GM23338 (cell line): ENCODE measurements around the gene FAM20C. TPM values are rescaled to one million over a fixed set of nuclear protein-coding genes. Genes with fewer than 3 reads are reported as not detected.
"Not testable (repeated sequence)": the region's sequence is repeated elsewhere in the genome, so short reads cannot be mapped to it uniquely, and the experiment has no call there.

Source experiments
- ATAC-seq: fragments of 200-7000 bp; cut with Tn5 transposase; 3 replicates; pipeline ENCODE4 v1.9.1; 2020
- DNase-seq: peaks from one replicate; pipeline ENCODE4 v3.0.0-alpha.2; 2015; ENCODE audit warnings: low spot score
- H2AFZ ChIP-seq: fragments of 200-600 bp; sonication (generic); 2 replicates; pipeline ENCODE4 v1.8.0; 2016; ENCODE audit warnings: antibody characterized with exemption, mild to moderate bottlenecking, moderate library complexity
- H3F3A ChIP-seq: fragments of 200-600 bp; sonication (generic); replicated peaks from 2 replicates; pipeline ENCODE4 v1.8.0; 2017; ENCODE audit warnings: antibody characterized with exemption, mixed run types, low read depth
- H3K27ac ChIP-seq: fragments of 200-600 bp; sonication (generic); 2 replicates; pipeline ENCODE4 v1.6.1; 2016; ENCODE audit warnings: low read depth
- H3K27me3 ChIP-seq: fragments of 200-600 bp; sonication (generic); 2 replicates; pipeline ENCODE4 v1.8.0; 2016; ENCODE audit warnings: mild to moderate bottlenecking, mixed run types, moderate library complexity; ENCODE audit not compliant: insufficient read depth
- H3K36me3 ChIP-seq: fragments of 200-600 bp; sonication (generic); 2 replicates; pipeline ENCODE4 v1.8.0; 2016; ENCODE audit warnings: mild to moderate bottlenecking; ENCODE audit not compliant: insufficient read depth
- H3K4me1 ChIP-seq: fragments of 200-600 bp; sonication (generic); 2 replicates; pipeline ENCODE4 v1.8.0; 2016; ENCODE audit warnings: mild to moderate bottlenecking, moderate library complexity; ENCODE audit not compliant: insufficient read depth
- H3K4me2 ChIP-seq: fragments of 200-600 bp; sonication (generic); 2 replicates; pipeline ENCODE4 v1.7.1; 2017; ENCODE audit warnings: mixed run types
- H3K4me3 ChIP-seq: fragments of 200-600 bp; sonication (generic); 2 replicates; pipeline ENCODE4 v1.6.1; 2016; ENCODE audit warnings: mixed run types
- H3K79me2 ChIP-seq: fragments of 200-600 bp; sonication (generic); replicated peaks from 2 replicates; pipeline ENCODE4 v1.8.0; 2017; ENCODE audit warnings: mild to moderate bottlenecking; ENCODE audit not compliant: insufficient read depth
- H3K9me2 ChIP-seq: fragments of 200-600 bp; sonication (generic); 2 replicates; pipeline ENCODE4 v1.8.0; 2017; ENCODE audit not compliant: insufficient read depth
- H4K20me1 ChIP-seq: fragments of 200-600 bp; sonication (generic); replicated peaks from 2 replicates; pipeline ENCODE4 v1.8.0; 2017; ENCODE audit warnings: mild to moderate bottlenecking; ENCODE audit not compliant: insufficient read depth
- H3K27ac Mint-ChIP-seq: 2 replicates; pipeline ENCODE4 v1.8.0; 2020; ENCODE audit warnings: inconsistent platforms, mild to moderate bottlenecking, moderate library complexity, mixed read lengths
- H3K27me3 Mint-ChIP-seq: 3 replicates; pipeline ENCODE4 v1.8.0; 2022; ENCODE audit warnings: low read depth, mild to moderate bottlenecking, moderate library complexity, mixed read lengths, inconsistent platforms; ENCODE audit not compliant: insufficient read depth, poor library complexity
- H3K36me3 Mint-ChIP-seq: 3 replicates; pipeline ENCODE4 v1.8.0; 2021; ENCODE audit warnings: low read depth, mild to moderate bottlenecking, inconsistent platforms, moderate library complexity, mixed read lengths
- H3K4me1 Mint-ChIP-seq: 3 replicates; pipeline ENCODE4 v1.8.0; 2020; ENCODE audit warnings: mild to moderate bottlenecking, inconsistent platforms, mixed read lengths
- H3K4me3 Mint-ChIP-seq: 3 replicates; pipeline ENCODE4 v1.8.0; 2021; ENCODE audit warnings: moderate library complexity, mild to moderate bottlenecking, inconsistent platforms, mixed read lengths
- H3K9me3 Mint-ChIP-seq: 3 replicates; pipeline ENCODE4 v1.8.0; 2020; ENCODE audit warnings: moderate library complexity, mild to moderate bottlenecking, inconsistent platforms, mixed read lengths
- CREB1 ChIP-seq: fragments of 250-450 bp; sonication (Bioruptor Pico); IDR thresholded peaks from 2 replicates; pipeline ENCODE4 v1.5.0; 2020; ENCODE audit warnings: low read depth, mild to moderate bottlenecking, moderate library complexity
- CTCF ChIP-seq, 2 experiments: fragments of 200-600 bp in 1 of 2; sonication (generic) in 1 of 2; conservative IDR thresholded peaks; 2 replicates each; pipeline versions ENCODE4 v1.5.1 to v1.6.1; 2016 to 2017; ENCODE audit warnings: antibody characterized with exemption in 2 of 2, low read depth in 2 of 2, mild to moderate bottlenecking in 2 of 2, moderate library complexity in 1 of 2
- NANOG ChIP-seq: IDR thresholded peaks from 2 replicates; pipeline ENCODE4 v1.6.1; 2016; ENCODE audit warnings: antibody characterized with exemption, borderline replicate concordance
- POLR2AphosphoS5 ChIP-seq: IDR thresholded peaks from 2 replicates; pipeline ENCODE4 v1.6.1; 2016; ENCODE audit warnings: antibody characterized with exemption, low read depth
- ZNF462 ChIP-seq: fragments of 250-450 bp; sonication (Bioruptor Pico); IDR thresholded peaks from 2 replicates; pipeline ENCODE4 v1.5.0; 2020; ENCODE audit warnings: mild to moderate bottlenecking, moderate library complexity
- polyA plus RNA-seq: library from polyadenylated mRNA; unstranded; fragments of >200 nt; fragmentation: Nextera tagmentation; extraction: Ambion mirVana; gene quantifications from 2 replicates; pipeline ENCODE4 v1.2.1, GENCODE V29; 2016
- total RNA-seq: library from RNA; depleted of rRNA; stranded (reverse); fragments of >200 nt; shearing (Covaris generic); gene quantifications from 2 replicates; pipeline ENCODE4 v1.2.3, GENCODE V29; 2014

Gene FAM20C
- total and polyA plus RNA-seq, 2 experiments from 2014 or later, result 7.6 to 24.8 TPM

GRCh38 chr7:206351-206750, 14.0 kb downstream of the FAM20C start:
- H3K79me2 ChIP-seq, H3K4me3 Mint-ChIP-seq: not testable (repeated sequence)

GRCh38 chr7:207418-208129, 15.2 kb downstream of the FAM20C start:
- H3K27ac ChIP-seq, result no peak overlapping the region
- Mint-ChIP-seq H3K27ac (peak overlapping the region; percentile 48), H3K9me3 (peaks cover 13% of the 10 kb centered on the region), H3K36me3 (peaks cover 73% of the 10 kb centered on the region), H3K4me1 (peaks cover 7% of the 10 kb centered on the region), H3K27me3 (peaks cover 22% of the 10 kb centered on the region), H3K4me3 (no peak overlapping the region)
- H3K79me2 ChIP-seq, result no peaks in the 10 kb centered on the region; the same call in 1 of the 2 replicates
- DNase-seq, result peak; percentile 78
- H3K4me3 ChIP-seq, result no peak overlapping the region
- no peaks in the 10 kb centered on the region; the same call in 1 of the 2 replicates for H3K36me3 ChIP-seq
- H3K4me1 ChIP-seq, result no peaks in the 10 kb centered on the region
- no peak overlapping the region for H2AFZ ChIP-seq
- no peak overlapping the region for H3K4me2 ChIP-seq
- 0 out of 2 replicates have a peak, but pooled peaks cover 5% of the 10 kb centered on the region for H3F3A ChIP-seq
- peak; percentile 89 for ATAC-seq
- H4K20me1 ChIP-seq, result no peaks in the 10 kb centered on the region; the same call in 1 of the 2 replicates
- no peaks in the 10 kb centered on the region for H3K9me2 ChIP-seq
- TF ChIP-seq NANOG, result no peak
- TF ChIP-seq ZNF462 (CRISPR knock-in tag), result no peak
- no peak for TF ChIP-seq CREB1 (CRISPR knock-in tag)
- peak; percentile 62 to 70 for TF ChIP-seq CTCF (conservative IDR thresholded peaks at IDR 0.05; ENCODE audit: low read depth in 2 of 2)
- no peak for TF ChIP-seq POLR2AphosphoS5
- no peaks in the 10 kb centered on the region for H3K27me3 ChIP-seq

More at GRCh38 chr7:206351-206750, 14.0 kb downstream of the FAM20C start:
- not testable (repeated sequence) for H4K20me1 ChIP-seq, H3K27ac ChIP-seq, H2AFZ ChIP-seq, H3K4me2 ChIP-seq, H3K4me1 ChIP-seq, H3K9me2 ChIP-seq, H3K4me3 ChIP-seq, H3K36me3 ChIP-seq, H3F3A ChIP-seq, H3K27ac Mint-ChIP-seq, DNase-seq, H3K27me3 ChIP-seq, H3K4me1 Mint-ChIP-seq, ATAC-seq
- peaks cover 13% of the 10 kb centered on the region for H3K9me3 Mint-ChIP-seq
- H3K36me3 Mint-ChIP-seq, result peaks cover 78% of the 10 kb centered on the region
- peaks cover 24% of the 10 kb centered on the region for H3K27me3 Mint-ChIP-seq
